ENCODE data around the gene WDR93. TPM values are rescaled to one million over a fixed set of nuclear protein-coding genes. Genes with fewer than 3 reads are reported as not detected.
A peak's percentile ranks its signal among the peaks of the same experiment; 100 is the strongest.

Gene WDR93
- under 1 TPM in 2 of 4 donors, not detected in 2; 0.09 to 0.19 TPM for polyA plus RNA-seq
- long read RNA-seq, donor 1, result 0 reads
- long read RNA-seq, donor 2, result 0 reads
- long read RNA-seq, donor 3, result 0 reads
- long read RNA-seq, donor 4, result 0 reads
- long read RNA-seq, donor 5, result 0 reads
- long read RNA-seq, donor 6, result 0 reads
- long read RNA-seq, donor 7, result 0 reads
- long read RNA-seq, donor 8, result 0 reads
- long read RNA-seq, donor 9, result 0 reads
- long read RNA-seq, donor 10, result 0 reads

GRCh38 chr15:89690276-89691218, at the start of gene WDR93, which contains the start of gene PEX11A:
WDR93 (plus strand) TSS chr15:89690811; CDS start chr15:89701747, 10,936 bp downstream.
PEX11A (minus strand) TSS chr15:89690754; CDS start chr15:89690632, 122 bp downstream.
- Histone ChIP-seq H3K36me3 (ENCODE audit: control insufficient read depth in 3 of 3, insufficient read depth in 2 of 3, low read depth in 1 of 3, low read length in 3 of 3) (peaks cover 0 to 3% (median 0%) of the 10 kb centered on the region in 3 donors), H3K27me3 (ENCODE audit: control insufficient read depth in 3 of 3, insufficient read depth in 3 of 3, low read length in 3 of 3) (no peaks in the 10 kb centered on the region), H3K9me3 (ENCODE audit: control insufficient read depth in 2 of 2, insufficient read depth in 1 of 2, low read depth in 1 of 2, low read length in 1 of 2) (no peaks in the 10 kb centered on the region), H3K4me3 (ENCODE audit: low read depth in 1 of 3, low read length in 3 of 3) (peak within 1 kb of the TSS; percentile 76 to 95 (median 84)), H3K4me1 (ENCODE audit: control insufficient read depth in 3 of 3, insufficient read depth in 2 of 3, low read depth in 1 of 3, low read length in 2 of 3) (peaks cover 0 to 3% (median 0%) of the 10 kb centered on the region in 3 donors), H3K27ac (ENCODE audit: low read depth in 1 of 3, low read length in 2 of 3) (peak within 1 kb of the TSS; percentile 48 to 84 (median 76))
- FAIRE-seq, result no peak
- 2% methylated on average over 58 to 60 of the region's 60 CpGs for WGBS, 3 donors
- peak; percentile 93 to 97 for DNase-seq

DNA sequence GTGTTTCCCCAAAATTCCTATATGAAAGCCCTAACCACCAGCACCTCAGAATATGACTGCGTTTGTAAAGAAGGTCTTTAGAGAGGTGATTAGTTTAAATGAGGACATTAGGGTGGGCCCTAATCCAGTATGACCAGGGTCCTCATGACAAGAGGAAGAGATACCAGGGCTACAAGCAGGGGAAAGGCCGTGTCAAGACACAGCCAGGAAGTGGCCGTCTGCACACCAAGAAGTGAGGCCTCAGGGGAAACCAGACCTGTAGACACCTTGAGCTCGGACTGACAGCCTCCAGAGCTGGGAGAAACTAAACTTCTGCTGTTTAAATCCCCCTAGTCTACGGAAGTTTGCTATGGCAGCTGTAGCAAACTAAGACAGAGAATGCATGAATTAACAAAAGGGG, 49.6 kb upstream of the WDR93 start:
- Histone ChIP-seq H3K36me3 (ENCODE audit: control insufficient read depth in 3 of 3, insufficient read depth in 2 of 3, low read depth in 1 of 3, low read length in 3 of 3) (peaks cover 0 to 14% (median 0%) of the 10 kb centered on the region in 3 donors), H3K27me3 (ENCODE audit: control insufficient read depth in 3 of 3, insufficient read depth in 3 of 3, low read length in 3 of 3) (no peaks in the 10 kb centered on the region), H3K4me1 (ENCODE audit: control insufficient read depth in 3 of 3, insufficient read depth in 2 of 3, low read depth in 1 of 3, low read length in 2 of 3) (no peaks in the 10 kb centered on the region), H3K9me3 (ENCODE audit: control insufficient read depth in 2 of 2, insufficient read depth in 1 of 2, low read depth in 1 of 2, low read length in 1 of 2) (no peaks in the 10 kb centered on the region), H3K27ac (ENCODE audit: low read depth in 1 of 3, low read length in 2 of 3) (no peak overlapping the region), H3K4me3 (ENCODE audit: low read depth in 1 of 3, low read length in 3 of 3) (no peak overlapping the region)
- 79 to 87% (median 80%) methylated on average over 5 of the region's 5 CpGs for WGBS, 3 donors
- DNase-seq (no peak), FAIRE-seq (no peak)

DNA sequence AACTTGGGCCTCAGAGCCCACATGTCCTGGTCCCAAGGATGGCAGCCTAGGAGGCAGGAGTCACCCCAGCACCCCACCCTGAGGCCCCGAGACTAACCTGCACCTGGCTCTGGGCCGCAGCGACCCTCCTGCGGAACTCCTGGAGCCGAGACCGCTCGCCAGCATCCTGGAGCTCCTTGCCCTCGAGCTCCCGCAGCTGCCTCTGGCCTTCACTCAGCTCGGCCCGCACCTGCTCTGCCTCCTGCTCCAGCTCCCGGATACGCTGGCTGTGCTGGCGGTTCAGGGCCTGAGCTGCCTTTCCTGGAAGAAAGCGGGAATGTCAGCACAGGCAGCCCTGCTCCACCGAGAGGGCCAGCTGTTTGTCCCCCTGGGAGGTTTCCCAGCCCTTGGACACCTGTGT, 48.5 kb upstream of the WDR93 start:
- no peaks in the 10 kb centered on the region for H3K9me3 ChIP-seq (ENCODE audit: control insufficient read depth in 2 of 2, insufficient read depth in 1 of 2, low read depth in 1 of 2, low read length in 1 of 2)
- DNase-seq (no peak), FAIRE-seq (no peak)
- 85 to 93% (median 89%) methylated on average over 16 of the region's 16 CpGs for WGBS, 3 donors
- no peak overlapping the region for H3K4me3 ChIP-seq (ENCODE audit: low read depth in 1 of 3, low read length in 3 of 3)
- no peak overlapping the region for H3K27ac ChIP-seq (ENCODE audit: low read depth in 1 of 3, low read length in 2 of 3)
- no peaks in the 10 kb centered on the region for H3K27me3 ChIP-seq (ENCODE audit: control insufficient read depth in 3 of 3, insufficient read depth in 3 of 3, low read length in 3 of 3)
- peaks cover 0 to 14% (median 0%) of the 10 kb centered on the region in 3 donors for H3K36me3 ChIP-seq (ENCODE audit: control insufficient read depth in 3 of 3, insufficient read depth in 2 of 3, low read depth in 1 of 3, low read length in 3 of 3)
- H3K4me1 ChIP-seq (ENCODE audit: control insufficient read depth in 3 of 3, insufficient read depth in 2 of 3, low read depth in 1 of 3, low read length in 2 of 3), result no peaks in the 10 kb centered on the region

GRCh38 chr15:89645680-89646079, 44.9 kb upstream of the WDR93 start:
- no peak for DNase-seq
- no peaks in the 10 kb centered on the region for H3K9me3 ChIP-seq (ENCODE audit: control insufficient read depth in 2 of 2, insufficient read depth in 1 of 2, low read depth in 1 of 2, low read length in 1 of 2)
- H3K36me3 ChIP-seq (ENCODE audit: control insufficient read depth in 3 of 3, insufficient read depth in 2 of 3, low read depth in 1 of 3, low read length in 3 of 3), result peaks cover 0 to 11% (median 0%) of the 10 kb centered on the region in 3 donors
- no peak overlapping the region for H3K4me3 ChIP-seq (ENCODE audit: low read depth in 1 of 3, low read length in 3 of 3)
- no peak overlapping the region for H3K27ac ChIP-seq (ENCODE audit: low read depth in 1 of 3, low read length in 2 of 3)
- no peak for FAIRE-seq
- H3K4me1 ChIP-seq (ENCODE audit: control insufficient read depth in 3 of 3, insufficient read depth in 2 of 3, low read depth in 1 of 3, low read length in 2 of 3), result no peaks in the 10 kb centered on the region
- 89 to 92% (median 91%) methylated on average over 8 of the region's 8 CpGs for WGBS, 3 donors
- no peaks in the 10 kb centered on the region for H3K27me3 ChIP-seq (ENCODE audit: control insufficient read depth in 3 of 3, insufficient read depth in 3 of 3, low read length in 3 of 3)

DNA sequence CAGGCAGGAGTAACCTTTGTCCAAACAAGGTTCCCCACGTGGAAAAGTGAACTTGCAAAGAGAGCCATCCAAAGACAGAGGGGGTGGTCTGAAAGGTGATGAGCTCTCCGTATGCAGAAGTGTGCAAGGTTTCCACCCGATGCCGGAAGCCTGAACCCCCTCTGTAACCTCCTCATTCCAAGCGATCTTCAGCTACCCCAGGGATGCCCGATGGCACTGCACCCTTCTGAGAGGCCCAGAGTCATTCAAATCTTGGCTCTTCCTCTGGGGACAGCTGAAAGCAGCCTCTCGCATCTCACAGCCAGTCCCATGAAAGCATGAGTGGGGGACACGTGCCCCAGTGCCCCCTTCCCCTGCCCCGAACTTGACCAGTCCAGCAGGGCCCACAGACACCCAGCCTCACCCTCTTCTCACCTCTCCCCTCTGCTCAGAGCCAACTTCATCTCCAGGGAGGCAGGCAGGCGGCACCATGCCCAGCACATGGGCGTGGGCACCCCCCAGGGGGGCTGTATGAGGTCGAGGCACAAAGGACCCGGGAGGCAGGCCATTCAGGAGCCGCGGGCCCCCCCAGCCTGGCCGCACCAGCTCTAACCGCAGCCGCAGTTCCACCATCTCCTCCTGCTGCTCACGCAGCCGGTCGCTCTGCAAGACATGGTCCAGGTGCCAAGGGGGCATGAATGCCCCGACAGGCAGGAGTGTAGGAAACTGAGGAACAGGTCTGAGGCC, 44.0 kb upstream of the WDR93 start:
- peaks cover 0 to 11% (median 0%) of the 10 kb centered on the region in 3 donors for H3K36me3 ChIP-seq (ENCODE audit: control insufficient read depth in 3 of 3, insufficient read depth in 2 of 3, low read depth in 1 of 3, low read length in 3 of 3)
- no peak overlapping the region for H3K4me3 ChIP-seq (ENCODE audit: low read depth in 1 of 3, low read length in 3 of 3)
- 67 to 83% (median 68%) methylated on average over 21 to 22 of the region's 22 CpGs for WGBS, 3 donors
- DNase-seq (no peak), FAIRE-seq (no peak)
- H3K9me3 ChIP-seq (ENCODE audit: control insufficient read depth in 2 of 2, insufficient read depth in 1 of 2, low read depth in 1 of 2, low read length in 1 of 2), result no peaks in the 10 kb centered on the region
- no peaks in the 10 kb centered on the region for H3K27me3 ChIP-seq (ENCODE audit: control insufficient read depth in 3 of 3, insufficient read depth in 3 of 3, low read length in 3 of 3)
- H3K4me1 ChIP-seq (ENCODE audit: control insufficient read depth in 3 of 3, insufficient read depth in 2 of 3, low read depth in 1 of 3, low read length in 2 of 3), result no peaks in the 10 kb centered on the region
- no peak overlapping the region for H3K27ac ChIP-seq (ENCODE audit: low read depth in 1 of 3, low read length in 2 of 3)

- no peak overlapping the region for H3K4me3 ChIP-seq (ENCODE audit: low read depth in 1 of 3, low read length in 3 of 3)
- H3K27ac ChIP-seq (ENCODE audit: low read depth in 1 of 3, low read length in 2 of 3), result no peak overlapping the region
- no peaks in the 10 kb centered on the region for H3K9me3 ChIP-seq (ENCODE audit: control insufficient read depth in 2 of 2, insufficient read depth in 1 of 2, low read depth in 1 of 2, low read length in 1 of 2)
- peaks cover 0 to 9% (median 0%) of the 10 kb centered on the region in 3 donors for H3K36me3 ChIP-seq (ENCODE audit: control insufficient read depth in 3 of 3, insufficient read depth in 2 of 3, low read depth in 1 of 3, low read length in 3 of 3)
- WGBS, 3 donors, result 40 to 51% (median 43%) methylated on average over 22 to 25 of the region's 25 CpGs
- H3K4me1 ChIP-seq (ENCODE audit: control insufficient read depth in 3 of 3, insufficient read depth in 2 of 3, low read depth in 1 of 3, low read length in 2 of 3), result no peaks in the 10 kb centered on the region
- FAIRE-seq, result no peak
- peak; percentile 59 to 80 for DNase-seq
- no peaks in the 10 kb centered on the region for H3K27me3 ChIP-seq (ENCODE audit: control insufficient read depth in 3 of 3, insufficient read depth in 3 of 3, low read length in 3 of 3)
These were observed 43.3 kb upstream of the WDR93 start for GRCh38 chr15:89647191-89647851.

GRCh38 chr15:89648106-89649012, 42.3 kb upstream of the WDR93 start:
- Histone ChIP-seq H3K27me3 (ENCODE audit: control insufficient read depth in 3 of 3, insufficient read depth in 3 of 3, low read length in 3 of 3) (peaks cover 0 to 6% (median 2%) of the 10 kb centered on the region in 3 donors), H3K4me3 (ENCODE audit: low read depth in 1 of 3, low read length in 3 of 3) (no peak overlapping the region), H3K36me3 (ENCODE audit: control insufficient read depth in 3 of 3, insufficient read depth in 2 of 3, low read depth in 1 of 3, low read length in 3 of 3) (peaks cover 0 to 9% (median 0%) of the 10 kb centered on the region in 3 donors), H3K4me1 (ENCODE audit: control insufficient read depth in 3 of 3, insufficient read depth in 2 of 3, low read depth in 1 of 3, low read length in 2 of 3) (no peaks in the 10 kb centered on the region), H3K27ac (ENCODE audit: low read depth in 1 of 3, low read length in 2 of 3) (no peak overlapping the region), H3K9me3 (ENCODE audit: control insufficient read depth in 2 of 2, insufficient read depth in 1 of 2, low read depth in 1 of 2, low read length in 1 of 2) (no peaks in the 10 kb centered on the region)
- no peak for FAIRE-seq
- no peak for DNase-seq
- 84 to 88% (median 87%) methylated on average over 82 to 102 of the region's 102 CpGs for WGBS, 3 donors

All from small intestine (tissue), 16 donors.